DOHH2 (cell line): Measurements from ENCODE around the gene MAP3K20.

Experiments used
- H3F3A ChIP-seq: fragments of 200-600 bp; sonication (generic), shearing (Covaris generic); 2 replicates; pipeline ENCODE4 v1.6.0; 2016; ENCODE audit warnings: antibody characterized with exemption, mild to moderate bottlenecking; ENCODE audit not compliant: control insufficient read depth, insufficient read depth
- H3K27ac ChIP-seq: fragments of 200-600 bp; sonication (generic); 2 replicates; pipeline ENCODE4 v1.5.1; 2014; ENCODE audit warnings: low read depth, mild to moderate bottlenecking, low read length, moderate library complexity
- H3K27me3 ChIP-seq: fragments of 200-600 bp; sonication (generic); 2 replicates; pipeline ENCODE4 v1.6.1; 2014; ENCODE audit warnings: mild to moderate bottlenecking, low read length, mixed read lengths; ENCODE audit not compliant: control insufficient read depth
- H3K36me3 ChIP-seq: fragments of 200-600 bp; sonication (generic); 2 replicates; pipeline ENCODE4 v1.6.1; 2014; ENCODE audit warnings: mild to moderate bottlenecking, low read length, moderate library complexity, mixed read lengths; ENCODE audit not compliant: control insufficient read depth
- H3K4me1 ChIP-seq: fragments of 200-600 bp; sonication (generic); 2 replicates; pipeline ENCODE4 v1.6.1; 2014; ENCODE audit warnings: mild to moderate bottlenecking, low read length, mixed read lengths; ENCODE audit not compliant: control insufficient read depth
- H3K4me2 ChIP-seq: fragments of 200-600 bp; sonication (generic); 2 replicates; pipeline ENCODE4 v1.6.0; 2014; ENCODE audit warnings: mild to moderate bottlenecking, low read length, moderate library complexity
- H3K4me3 ChIP-seq: fragments of 200-600 bp; sonication (generic); 2 replicates; pipeline ENCODE4 v1.5.1; 2014; ENCODE audit warnings: mild to moderate bottlenecking, low read length, mixed read lengths
- H3K79me2 ChIP-seq: fragments of 200-600 bp; sonication (generic); 2 replicates; pipeline ENCODE4 v1.6.1; 2014; ENCODE audit warnings: mild to moderate bottlenecking, low read length, mixed read lengths; ENCODE audit not compliant: control insufficient read depth
- H3K9me2 ChIP-seq: fragments of 200-600 bp; sonication (generic); replicated peaks from 2 replicates; pipeline ENCODE4 v1.6.1; 2014; ENCODE audit warnings: mild to moderate bottlenecking, low read length, mixed read lengths; ENCODE audit not compliant: control insufficient read depth
- H3K9me3 ChIP-seq: fragments of 200-600 bp; sonication (generic); 2 replicates; pipeline ENCODE4 v1.6.1; 2014; ENCODE audit warnings: antibody characterized with exemption, low read length, mixed read lengths; ENCODE audit not compliant: control insufficient read depth, insufficient read depth
- H4K20me1 ChIP-seq: fragments of 200-600 bp; sonication (generic); 2 replicates; pipeline ENCODE4 v1.6.0; 2014; ENCODE audit warnings: low read depth, mild to moderate bottlenecking, antibody characterized with exemption, low read length, moderate library complexity; ENCODE audit not compliant: control insufficient read depth, insufficient read depth
- CTCF ChIP-seq: fragments of 200-600 bp; sonication (generic); IDR thresholded peaks from one replicate; pipeline ENCODE4 v1.5.1; 2014; ENCODE audit warnings: antibody characterized with exemption, mild to moderate bottlenecking, low read depth, low read length; ENCODE audit not compliant: poor library complexity, severe bottlenecking
- EZH2phosphoT487 ChIP-seq: fragments of 200-600 bp; sonication (generic); IDR thresholded peaks from 2 replicates; pipeline ENCODE4 v1.6.1; 2017; ENCODE audit warnings: borderline replicate concordance, mild to moderate bottlenecking, antibody characterized with exemption, low read length, moderate library complexity, mixed read lengths

Gene MAP3K20

GRCh38 chr2:173050684-173051083 is 25.0 kb upstream of the MAP3K20 start:
- Histone ChIP-seq H3K4me1 (no peaks in the 10 kb centered on the region), H3K9me2 (no peaks in the 10 kb centered on the region), H3F3A (no peaks in the 10 kb centered on the region), H3K4me3 (no peak overlapping the region), H3K79me2 (no peaks in the 10 kb centered on the region), H3K27ac (no peak overlapping the region), H4K20me1 (no peaks in the 10 kb centered on the region), H3K9me3 (no peaks in the 10 kb centered on the region), H3K27me3 (no peaks in the 10 kb centered on the region), H3K4me2 (no peak overlapping the region), H3K36me3 (no peaks in the 10 kb centered on the region)
- TF ChIP-seq CTCF (no peak), EZH2phosphoT487 (no peak)

GRCh38 chr2:173051463-173052215 is 24.0 kb upstream of the MAP3K20 start:
- no peaks in the 10 kb centered on the region for H3K79me2 ChIP-seq
- no peaks in the 10 kb centered on the region for H3K27me3 ChIP-seq
- H3K9me3 ChIP-seq: no peaks in the 10 kb centered on the region
- no peaks in the 10 kb centered on the region for H3K4me1 ChIP-seq
- H3K4me3 ChIP-seq: no peak overlapping the region
- no peaks in the 10 kb centered on the region for H3F3A ChIP-seq
- H3K36me3 ChIP-seq: no peaks in the 10 kb centered on the region
- TF ChIP-seq CTCF: no peak
- no peak for TF ChIP-seq EZH2phosphoT487
- H3K27ac ChIP-seq: no peak overlapping the region
- no peaks in the 10 kb centered on the region for H3K9me2 ChIP-seq
- no peak overlapping the region for H3K4me2 ChIP-seq
- H4K20me1 ChIP-seq: no peaks in the 10 kb centered on the region

GRCh38 chr2:173053043-173053699 is 22.5 kb upstream of the MAP3K20 start:
- Histone ChIP-seq H3K4me2 (no peak overlapping the region), H3K4me1 (peaks cover 3% of the 10 kb centered on the region), H3K36me3 (no peaks in the 10 kb centered on the region), H3K27ac (no peak overlapping the region), H3K9me2 (no peaks in the 10 kb centered on the region), H3K4me3 (no peak overlapping the region), H3K27me3 (no peaks in the 10 kb centered on the region), H3K79me2 (no peaks in the 10 kb centered on the region), H3K9me3 (peaks cover 1% of the 10 kb centered on the region; the same call in 1 of the 2 replicates), H3F3A (no peaks in the 10 kb centered on the region), H4K20me1 (no peaks in the 10 kb centered on the region)
- TF ChIP-seq EZH2phosphoT487 (no peak), CTCF (no peak)
